M059J (cell line): ENCODE data around the gene LSMEM2. TPM values are rescaled to one million over a fixed set of nuclear protein-coding genes. Genes with fewer than 3 reads are reported as not detected.
"Not testable (repeated sequence)": the region's sequence is repeated elsewhere in the genome, so short reads cannot be mapped to it uniquely, and the experiment has no call there.

ENCODE experiments used
- DNase-seq: peaks from one replicate; pipeline ENCODE4 v3.0.0-alpha.2; 2012; ENCODE audit warnings: low read depth
- total RNA-seq: library from RNA; depleted of rRNA; stranded (reverse); fragments of >200 nt; shearing (Covaris generic); gene quantifications from 2 replicates; pipeline ENCODE4 v1.2.3, GENCODE V29; 2014

Gene LSMEM2
- total RNA-seq, 1 experiment from 2014 or later: not detected

GRCh38 chr3:50278123-50278879 lies 586 bp upstream of the LSMEM2 start:
- DNase-seq: no peak

- no peak for DNase-seq
Measured at GRCh38 chr3:50279255-50280016, 549 bp downstream of the LSMEM2 start.

GRCh38 chr3:50284121-50284520 lies 5.2 kb downstream of the LSMEM2 start:
- not testable (repeated sequence) for DNase-seq

- DNase-seq: no peak
Measured at GRCh38 chr3:50286322-50287227, 7.7 kb downstream of the LSMEM2 start.

GRCh38 chr3:50287262-50287661 lies 8.4 kb downstream of the LSMEM2 start:
- DNase-seq: no peak

- DNase-seq: no peak
Measured at GRCh38 chr3:50288387-50289007, 9.6 kb downstream of the LSMEM2 start.

GRCh38 chr3:50289130-50289529 lies 10.2 kb downstream of the LSMEM2 start:
- no peak for DNase-seq

- no peak for DNase-seq
Measured at GRCh38 chr3:50290161-50290641, 11.3 kb downstream of the LSMEM2 start.

- DNase-seq: peak; percentile 95
Measured at GRCh38 chr3:50292159-50293078, 13.5 kb downstream of the LSMEM2 start, which contains the start of gene IFRD2. Gene IFRD2 (minus strand): TSS chr3:50292429. CDS start chr3:50292274, 155 bp downstream.

- DNase-seq: no peak
Measured at GRCh38 chr3:50293079-50293801, 14.4 kb downstream of the LSMEM2 start.

- no peak for DNase-seq
Measured at GRCh38 chr3:50294089-50294488, 15.2 kb downstream of the LSMEM2 start.

GRCh38 chr3:50294492-50295403 lies 15.9 kb downstream of the LSMEM2 start:
- DNase-seq: no peak

- DNase-seq: no peak
Measured at GRCh38 chr3:50295553-50296431, 16.9 kb downstream of the LSMEM2 start.

GRCh38 chr3:50296721-50297383 lies 18.0 kb downstream of the LSMEM2 start:
- no peak for DNase-seq

- no peak for DNase-seq
Measured at GRCh38 chr3:50297384-50297775, 18.5 kb downstream of the LSMEM2 start.

- DNase-seq: no peak
Measured at GRCh38 chr3:50297896-50298725, 19.2 kb downstream of the LSMEM2 start.
